HCT116 (cell line): ENCODE measurements around the gene FILIP1. TPM values are rescaled to one million over a fixed set of nuclear protein-coding genes. Genes with fewer than 3 reads are reported as not detected.

Experiments
- ATAC-seq: fragments of 200-7000 bp; cut with Tn5 transposase; 2 replicates; pipeline ENCODE4 v1.9.1; 2020; ENCODE audit warnings: mild to moderate bottlenecking, moderate library complexity
- BruUV-seq: library from RNA; stranded (reverse); fragments of 400-500 nt; replicated peaks from 2 replicates; lab custom pipeline; 2021; lab: Mats Ljungman, UMichigan
- CTCF ChIA-PET: fragments of 300-600 bp; sonication (Branson Sonifier 250); formaldehyde crosslinking; loops from one replicate; lab custom pipeline; 2021; ENCODE audit warnings: antibody characterized with exemption; lab: Charles Lee
- POLR2A ChIA-PET: fragments of 300-600, 350-600 bp; sonication (Branson Sonifier 250); formaldehyde crosslinking; loops from one replicate; lab custom pipeline; 2021; ENCODE audit warnings: antibody characterized with exemption; lab: Charles Lee
- RAD21 ChIA-PET, 2 experiments: fragments of 300-600 bp; sonication (Branson Sonifier 250); formaldehyde crosslinking; loops; one replicate each; lab custom pipeline; 2023; ENCODE audit warnings: low total read pairs in 2 of 2; ENCODE audit not compliant: uncharacterized antibody in 2 of 2, unreplicated experiment in 2 of 2, low non-redundant PET in 1 of 2; lab: Charles Lee
- DNase-seq: peaks from one replicate; pipeline ENCODE4 v3.0.0-alpha.2; 2010; ENCODE audit warnings: low read depth, low spot score
- H2AFZ ChIP-seq: fragments of 200-600 bp; shearing (Covaris generic), sonication (generic); 2 replicates; pipeline ENCODE4 v1.6.1; 2017; ENCODE audit warnings: low read depth, mixed run types, mixed read lengths, antibody characterized with exemption, low read length; ENCODE audit not compliant: poor library complexity, severe bottlenecking
- H3K27ac ChIP-seq: 2 replicates; pipeline ENCODE4 v1.5.1; 2012; ENCODE audit warnings: low read depth, low read length
- H3K27me3 ChIP-seq: fragments of 200-600 bp; sonication (generic); 2 replicates; pipeline ENCODE4 v1.6.1; 2016; ENCODE audit warnings: mixed run types, low read length, mixed read lengths; ENCODE audit not compliant: insufficient read depth
- H3K36me3 ChIP-seq, 2 experiments: fragments of 200-500 bp in 1 of 2; fragments of 200-600 bp in 1 of 2; sonication (Bioruptor generic) in 1 of 2; sonication (generic) in 1 of 2; 2 replicates each; pipeline versions ENCODE4 v1.5.1 to v1.6.1; 2014 to 2016; ENCODE audit warnings: low read length in 2 of 2, inconsistent platforms in 1 of 2, mixed read lengths in 1 of 2, mixed run types in 1 of 2; ENCODE audit not compliant: insufficient read depth in 2 of 2, control insufficient read depth in 1 of 2
- H3K4me1 ChIP-seq, 2 experiments: fragments of 200-600 bp in 1 of 2; sonication (generic) in 1 of 2; 2 replicates each; pipeline versions ENCODE4 v1.5.1 to v1.6.1; 2012 to 2017; ENCODE audit warnings: low read length in 2 of 2, inconsistent platforms in 1 of 2, mild to moderate bottlenecking in 1 of 2, mixed read lengths in 1 of 2, mixed run types in 1 of 2, moderate library complexity in 1 of 2; ENCODE audit not compliant: insufficient read depth in 2 of 2, control insufficient read depth in 1 of 2
- H3K4me2 ChIP-seq: fragments of 200-600 bp; sonication (generic); 2 replicates; pipeline ENCODE4 v1.6.1; 2017; ENCODE audit warnings: mixed run types, low read length, mixed read lengths
- H3K4me3 ChIP-seq, 2 experiments: fragments of 200-600 bp in 1 of 2; sonication (generic) in 1 of 2; replicated peaks in 1 of 2; 2 replicates each; pipeline ENCODE4 v1.5.1; 2011 to 2016; ENCODE audit warnings: low read length in 2 of 2, control low read depth in 1 of 2, low read depth in 1 of 2, mild to moderate bottlenecking in 1 of 2, mixed read lengths in 1 of 2, mixed run types in 1 of 2
- H3K79me2 ChIP-seq: fragments of 200-600 bp; sonication (generic); 2 replicates; pipeline ENCODE4 v1.6.1; 2017; ENCODE audit warnings: mild to moderate bottlenecking, mixed run types, low read length, moderate library complexity, mixed read lengths; ENCODE audit not compliant: insufficient read depth
- H3K9ac ChIP-seq: fragments of 200-600 bp; sonication (generic); 2 replicates; pipeline ENCODE4 v1.6.1; 2016; ENCODE audit warnings: low read length, mixed read lengths
- H3K9me2 ChIP-seq: fragments of 200-600 bp; sonication (generic), shearing (Covaris generic); 2 replicates; pipeline ENCODE4 v1.6.1; 2017; ENCODE audit warnings: mixed run types, mild to moderate bottlenecking, moderate library complexity; ENCODE audit not compliant: insufficient read depth
- H3K9me3 ChIP-seq, 2 experiments: fragments of 200-500 bp in 1 of 2; fragments of 200-600 bp in 1 of 2; sonication (Bioruptor generic) in 1 of 2; sonication (generic) in 1 of 2; 2 replicates each; pipeline ENCODE4 v1.6.1; 2014 to 2017; ENCODE audit warnings: low read length in 2 of 2, mixed read lengths in 2 of 2, inconsistent platforms in 1 of 2, low read depth in 1 of 2, mild to moderate bottlenecking in 1 of 2, mixed run types in 1 of 2, moderate library complexity in 1 of 2; ENCODE audit not compliant: control insufficient read depth in 1 of 2, insufficient read depth in 1 of 2
- H4K20me1 ChIP-seq: fragments of 200-600 bp; sonication (generic), shearing (Covaris generic); 2 replicates; pipeline ENCODE4 v1.6.1; 2017; ENCODE audit warnings: mixed run types, mild to moderate bottlenecking, moderate library complexity; ENCODE audit not compliant: insufficient read depth
- ATF3 ChIP-seq: IDR thresholded peaks from 2 replicates; pipeline ENCODE4 v1.6.1; 2012
- ELF1 ChIP-seq: IDR thresholded peaks from 2 replicates; pipeline ENCODE4 v1.6.1; 2012; ENCODE audit warnings: low read depth, borderline replicate concordance
- REST ChIP-seq: IDR thresholded peaks from 2 replicates; pipeline ENCODE4 v1.6.1; 2012; ENCODE audit warnings: low read depth
- SRF ChIP-seq: IDR thresholded peaks from 2 replicates; pipeline ENCODE4 v1.6.1; 2012; ENCODE audit warnings: low read depth
- intact Hi-C: fragments of 100-400 bp; cut with micrococcal nuclease; formaldehyde crosslinking; loops from 2 replicates; pipeline ENCODE4 v1.10.0; 2022
- total RNA-seq: library from RNA; stranded (reverse); gene quantifications from one replicate; pipeline ENCODE4 v1.2.1, GENCODE V29; 2021; ENCODE audit not compliant: unreplicated experiment

Gene FILIP1
- total RNA-seq, 1 experiment from 2014 or later, result 0.05 TPM

- no peak overlapping the region for H3K4me3 ChIP-seq
- no peak overlapping the region for H3K4me2 ChIP-seq
- POLR2A ChIA-PET, result no interaction called here
- no peaks in the 10 kb centered on the region for H4K20me1 ChIP-seq
- H3K9me2 ChIP-seq, result no peaks in the 10 kb centered on the region
- no peaks in the 10 kb centered on the region for H3K36me3 ChIP-seq
- H3K79me2 ChIP-seq, result no peaks in the 10 kb centered on the region
- no peak overlapping the region for H2AFZ ChIP-seq
- CTCF ChIA-PET, result no interaction called here
- no peak for ATAC-seq
- no peak overlapping the region for H3K9ac ChIP-seq
- intact Hi-C loops, result no loop called here
- no peak overlapping the region for H3K27ac ChIP-seq
- no peak for TF ChIP-seq ATF3
- TF ChIP-seq, all 23 proteins: peak for 0
- Histone ChIP-seq H3K4me1 (no peaks in the 10 kb centered on the region), H3K9me3 (no peaks in the 10 kb centered on the region), H3K27me3 (no peaks in the 10 kb centered on the region)
- no TSS peak for BruUV-seq
- RAD21 ChIA-PET, result no interaction called here
- DNase-seq, result no peak
Measured at GRCh38 chr6:75337835-75338580, 155.6 kb downstream of the FILIP1 start.

GRCh38 chr6:75334266-75335040, 159.1 kb downstream of the FILIP1 start:
- ChIA-PET CTCF (interaction anchor here (0.8 kb wide), 1 partner anchor 37 kb away, joined by 3 read pairs; no protein-coding TSS in a partner anchor), RAD21 (no interaction called here), POLR2A (no interaction called here)

More at GRCh38 chr6:75334266-75335040, 159.1 kb downstream of the FILIP1 start:
- no peaks in the 10 kb centered on the region for H3K36me3 ChIP-seq
- ATAC-seq (no peak), DNase-seq (no peak)
- intact Hi-C loops, result no loop called here
- no peaks in the 10 kb centered on the region for H3K79me2 ChIP-seq
- H3K4me1 ChIP-seq, result no peaks in the 10 kb centered on the region
- no peaks in the 10 kb centered on the region for H3K9me2 ChIP-seq
- H4K20me1 ChIP-seq, result no peaks in the 10 kb centered on the region
- no peaks in the 10 kb centered on the region for H3K27me3 ChIP-seq
- H3K9me3 ChIP-seq, result no peaks in the 10 kb centered on the region
- peak overlapping the region; percentile 37 for H2AFZ ChIP-seq
- no peak overlapping the region for H3K4me2 ChIP-seq
- H3K27ac ChIP-seq, result no peak overlapping the region
- peak; percentile 63; the same call in 1 of the 2 replicates for TF ChIP-seq SRF
- TF ChIP-seq ELF1, result no peak
- TF ChIP-seq REST, result no peak
- H3K9ac ChIP-seq, result no peak overlapping the region
- no peak overlapping the region for H3K4me3 ChIP-seq
- no TSS peak for BruUV-seq
